Large intestine (tissue), 1 donor: ENCODE results near the gene RABEP1. TPM values are rescaled to one million over a fixed set of nuclear protein-coding genes. Genes with fewer than 3 reads are reported as not detected.

Experiments
- polyA plus RNA-seq: library from polyadenylated mRNA; unstranded; fragments of 120-200 nt; gene quantifications from one replicate; pipeline ENCODE4 v1.2.1, GENCODE V29; 2013

RABEP1 gene
- polyA plus RNA-seq, 1 donor, result 42.5 TPM

Other genes starting within 250 kb of the RABEP1 start
- 3.2 TPM for gene SLC52A1, start 246.9 kb upstream of the RABEP1 start, polyA plus RNA-seq
- 9.9 TPM for gene ZFP3, start 203.8 kb upstream of the RABEP1 start, polyA plus RNA-seq
- 11.1 TPM for gene ZNF232, start 170.4 kb upstream of the RABEP1 start, polyA plus RNA-seq
- 0.54 TPM for gene USP6, start 166.3 kb upstream of the RABEP1 start, polyA plus RNA-seq
- 14.6 TPM for gene ZNF594, start 90.4 kb upstream of the RABEP1 start, polyA plus RNA-seq
- 4.1 TPM for gene SCIMP, start 47.4 kb upstream of the RABEP1 start, polyA plus RNA-seq
- 55.3 TPM for gene NUP88, start 137.4 kb downstream of the RABEP1 start, polyA plus RNA-seq
- gene RPAIN, start 137.9 kb downstream of the RABEP1 start, polyA plus RNA-seq, result 62.4 TPM
- 140 TPM for gene C1QBP, start 156.9 kb downstream of the RABEP1 start, polyA plus RNA-seq
- 14.4 TPM for gene DHX33, start 186.7 kb downstream of the RABEP1 start, polyA plus RNA-seq
- gene DERL2, start 203.9 kb downstream of the RABEP1 start, polyA plus RNA-seq, result 65.4 TPM
- 23.9 TPM for gene MIS12, start 204.3 kb downstream of the RABEP1 start, polyA plus RNA-seq